Stimulated activated CD4-positive, alpha-beta T cell treated with anti-CD3 and anti-CD28 coated beads, Interleukin-15, amount 100 ng/mL, for 1 hour (primary cell): ENCODE data around the gene SIRPA.
"Not testable (repeated sequence)": the region's sequence is repeated elsewhere in the genome, so short reads cannot be mapped to it uniquely, and the experiment has no call there.

Experiments used
- DNase-seq, 2 donors: peaks; one replicate each; pipeline ENCODE4 v3.0.0-alpha.2; 2020; ENCODE audit warnings: low read depth in 1 of 2, low spot score in 1 of 2

SIRPA gene

GRCh38 chr20:1906361-1907051 is 11.3 kb downstream of the SIRPA start:
- DNase-seq, result no peak

DNA sequence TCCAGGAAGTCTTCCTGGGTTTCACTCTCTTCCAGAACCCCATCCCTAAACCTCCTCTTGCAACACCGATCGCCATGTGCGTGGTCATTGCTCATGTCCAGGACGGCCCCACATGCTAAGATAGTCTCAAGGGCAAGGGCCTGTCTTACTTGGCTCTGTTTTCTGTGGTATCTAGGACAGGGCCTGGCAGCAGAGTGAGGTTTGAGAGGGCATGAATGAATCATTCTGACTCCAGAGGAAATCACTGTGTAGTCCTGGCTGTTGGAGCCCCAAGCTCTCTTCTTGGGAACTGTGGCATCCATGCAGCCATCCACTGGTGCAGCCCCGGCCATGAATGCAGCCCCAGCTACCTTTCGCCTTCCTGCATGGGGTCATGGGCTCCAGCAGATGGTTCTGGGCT is 12.4 kb downstream of the SIRPA start:
- DNase-seq, result no peak

DNA sequence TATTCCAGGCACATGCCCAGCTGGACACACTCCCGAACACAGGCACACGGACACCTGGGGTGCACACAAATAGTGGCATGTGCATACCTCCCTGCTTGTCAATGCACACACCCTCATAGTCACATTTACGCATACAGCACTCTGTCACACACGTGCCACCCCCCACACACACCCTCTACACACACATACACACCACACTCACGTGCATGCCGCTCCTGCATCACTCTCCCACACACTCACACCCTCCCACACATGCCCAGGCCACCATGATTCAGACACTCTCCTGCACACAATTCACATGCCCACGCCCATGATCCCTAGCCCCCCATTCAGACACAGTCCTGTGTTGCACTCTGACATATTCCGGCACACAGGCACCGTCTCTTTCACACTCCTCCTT is 13.0 kb downstream of the SIRPA start:
- DNase-seq, result no peak

- no peak for DNase-seq
Measured at GRCh38 chr20:1909097-1909496, 13.9 kb downstream of the SIRPA start.

DNA sequence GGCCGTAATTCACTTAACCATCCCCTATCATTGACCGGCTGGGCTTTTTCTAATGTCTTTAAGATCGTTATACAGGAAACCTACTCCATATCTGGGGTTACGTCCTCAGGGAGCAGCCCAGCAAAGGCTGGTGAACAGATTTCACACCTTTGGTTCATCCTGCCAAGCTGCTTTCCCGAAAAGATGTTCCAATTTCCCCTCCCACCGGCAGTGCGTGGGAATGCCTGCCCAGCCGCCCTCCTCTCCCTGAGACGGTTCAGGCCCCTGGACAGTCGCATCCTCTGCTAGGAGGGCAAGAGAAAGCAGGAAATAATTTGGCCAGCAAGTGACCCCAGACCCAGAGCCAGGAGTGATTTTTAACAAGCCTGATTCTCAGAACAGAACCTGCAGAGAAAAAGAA is 16.3 kb downstream of the SIRPA start:
- no peak for DNase-seq

- DNase-seq, result no peak
Measured at GRCh38 chr20:1912053-1912452, 16.8 kb downstream of the SIRPA start.

- DNase-seq, result no peak
Measured at GRCh38 chr20:1912646-1913045, 17.4 kb downstream of the SIRPA start.

DNA sequence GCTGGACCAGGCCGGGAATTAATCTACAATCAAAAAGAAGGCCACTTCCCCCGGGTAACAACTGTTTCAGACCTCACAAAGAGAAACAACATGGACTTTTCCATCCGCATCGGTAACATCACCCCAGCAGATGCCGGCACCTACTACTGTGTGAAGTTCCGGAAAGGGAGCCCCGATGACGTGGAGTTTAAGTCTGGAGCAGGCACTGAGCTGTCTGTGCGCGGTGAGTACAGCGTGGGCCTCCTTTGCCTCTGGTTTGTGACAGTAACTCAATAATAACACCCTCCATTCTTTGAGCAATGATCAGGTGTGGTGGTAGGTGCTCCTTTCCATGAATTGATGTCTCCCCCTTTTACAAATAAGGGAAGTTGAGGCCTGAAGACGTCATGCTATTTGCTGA is 20.0 kb downstream of the SIRPA start:
- not testable (repeated sequence) for DNase-seq

GRCh38 chr20:1915725-1916124 is 20.5 kb downstream of the SIRPA start:
- DNase-seq, result no peak

DNA sequence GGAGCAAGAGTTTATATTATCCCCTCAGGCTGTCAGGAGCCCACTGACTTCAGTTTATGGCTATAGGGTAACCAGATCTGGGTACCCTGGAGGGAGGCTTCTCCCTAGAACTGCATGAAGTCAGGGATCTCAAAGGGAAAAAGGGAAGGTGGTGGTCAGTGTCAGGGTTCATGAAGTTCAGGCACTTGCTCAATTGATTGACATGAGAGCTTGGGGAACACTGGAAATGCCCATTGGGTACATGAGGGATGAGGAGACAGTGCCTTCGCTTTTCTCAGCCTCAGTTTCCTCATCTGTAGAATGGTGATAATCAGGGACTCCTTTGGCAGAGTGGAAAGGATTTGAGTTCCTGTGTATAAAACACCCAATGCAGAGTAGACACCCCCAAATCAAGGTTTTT is 22.6 kb downstream of the SIRPA start:
- no peak for DNase-seq

- no peak for DNase-seq
Measured at GRCh38 chr20:1918491-1919165, 23.4 kb downstream of the SIRPA start.

GRCh38 chr20:1920252-1920651 is 25.0 kb downstream of the SIRPA start:
- DNase-seq, result no peak

DNA sequence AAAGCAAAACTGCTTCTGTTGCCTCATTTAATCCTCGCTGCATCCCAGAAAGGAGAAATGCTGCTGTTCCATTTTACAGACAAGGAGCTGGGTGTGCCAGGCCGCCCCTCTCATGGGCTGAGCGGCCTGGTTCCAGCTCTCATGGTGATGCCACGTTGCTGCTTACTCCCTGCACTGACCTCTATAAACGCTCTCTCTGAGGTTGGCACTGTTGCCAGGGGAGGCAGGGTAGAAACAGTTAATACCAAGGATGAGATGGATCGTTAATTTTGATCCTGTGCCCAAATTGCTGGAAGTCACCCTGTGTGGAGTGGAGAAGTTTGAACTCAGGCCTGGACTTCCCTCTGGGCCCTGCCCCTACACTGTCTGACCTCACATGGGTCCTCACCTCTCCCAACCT is 25.6 kb downstream of the SIRPA start:
- DNase-seq, result no peak

DNA sequence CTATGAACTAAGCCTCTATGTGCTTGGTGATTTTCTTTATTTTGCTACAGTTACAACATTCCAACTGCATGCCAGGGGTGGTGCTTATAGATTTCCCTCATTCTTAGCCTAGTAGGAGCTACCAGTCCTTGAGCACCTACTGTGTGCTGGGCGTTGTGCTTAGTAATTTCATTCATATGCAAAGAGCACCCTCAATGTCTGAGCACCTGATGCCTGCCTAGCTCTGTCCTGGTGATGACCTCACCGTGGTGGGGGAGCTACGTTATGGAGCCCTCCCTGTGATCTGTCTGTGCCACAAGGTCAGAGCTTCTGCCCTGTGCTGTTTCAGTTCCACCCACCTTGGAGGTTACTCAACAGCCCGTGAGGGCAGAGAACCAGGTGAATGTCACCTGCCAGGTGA is 26.8 kb downstream of the SIRPA start:
- DNase-seq, result not testable (repeated sequence)

DNA sequence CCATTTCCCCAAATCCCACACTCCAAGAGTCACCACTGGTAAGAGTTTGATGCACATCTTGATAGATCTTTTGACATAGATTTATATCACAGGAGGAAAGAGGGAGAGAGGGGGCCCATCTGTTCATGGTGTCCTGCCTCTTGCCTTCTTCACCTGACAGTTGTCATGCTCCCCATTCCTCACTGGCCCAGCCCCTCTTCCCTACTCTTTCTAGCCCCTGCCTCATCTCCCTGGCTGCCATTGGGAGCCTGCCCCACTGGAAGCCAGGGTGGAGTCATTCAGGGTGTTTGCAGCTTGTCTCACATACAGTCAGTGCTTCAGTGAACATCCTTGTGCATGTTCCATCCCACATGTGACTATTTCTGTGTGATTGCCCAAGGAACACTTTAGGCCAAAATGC is 27.6 kb downstream of the SIRPA start:
- DNase-seq, result no peak

- DNase-seq, result no peak
Measured at GRCh38 chr20:1924910-1925861, 30.0 kb downstream of the SIRPA start.

- no peak for DNase-seq
Measured at GRCh38 chr20:1926237-1926636, 31.0 kb downstream of the SIRPA start.

- DNase-seq, result no peak
Measured at GRCh38 chr20:1927217-1927616, 32.0 kb downstream of the SIRPA start.

DNA sequence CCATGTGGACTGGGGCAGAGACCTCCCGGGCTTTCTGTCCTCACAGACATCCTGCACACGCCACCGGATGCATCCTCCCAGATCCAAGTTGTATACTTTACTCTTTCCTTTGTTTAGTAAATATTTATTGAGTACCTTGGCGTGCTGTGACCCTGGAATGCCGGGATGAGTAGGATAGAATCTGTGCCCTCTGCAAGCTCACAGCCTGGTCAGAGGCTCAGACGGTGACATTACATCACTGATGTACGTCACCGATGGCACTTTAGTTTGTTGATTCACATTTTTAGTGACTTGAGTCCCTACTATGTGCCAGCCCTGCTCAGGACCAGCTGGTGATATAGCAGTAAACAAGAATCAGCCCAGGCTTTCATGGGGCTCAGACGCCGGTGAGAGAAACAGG is 32.9 kb downstream of the SIRPA start:
- DNase-seq, result no peak

- DNase-seq, result no peak
Measured at GRCh38 chr20:1928782-1929181, 33.6 kb downstream of the SIRPA start.

DNA sequence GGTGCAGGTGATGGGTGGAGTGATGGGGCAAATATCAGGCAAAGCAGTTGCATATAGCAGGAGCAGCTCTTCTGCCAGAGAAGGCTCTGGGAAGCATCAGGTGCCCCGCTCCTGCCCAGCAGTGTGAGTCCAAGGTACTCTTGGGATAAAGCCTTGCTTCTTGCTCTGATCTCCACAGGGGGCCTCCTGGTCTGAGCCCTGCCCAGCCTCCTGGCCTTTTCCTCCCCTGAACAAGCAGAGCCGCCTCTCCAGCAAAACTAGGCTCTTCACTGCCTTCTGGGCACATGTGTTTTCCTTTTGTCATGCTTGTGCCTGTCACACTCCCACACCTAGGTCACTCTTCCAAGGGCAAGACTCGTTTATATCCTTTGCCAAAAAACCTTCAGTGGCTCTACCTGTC is 34.3 kb downstream of the SIRPA start:
- DNase-seq, result no peak

GRCh38 chr20:1930165-1930564 is 35.0 kb downstream of the SIRPA start:
- DNase-seq, result no peak
